Measurements from ENCODE around the gene GET3. TPM values are rescaled to one million over a fixed set of nuclear protein-coding genes. Genes with fewer than 3 reads are reported as not detected.
"Not testable (repeated sequence)": the region's sequence is repeated elsewhere in the genome, so short reads cannot be mapped to it uniquely, and the experiment has no call there.

GET3 gene
- total and polyA plus RNA-seq, 3 experiments from 2014 or later = 72.5 to 101 (median 96.9) TPM

DNA sequence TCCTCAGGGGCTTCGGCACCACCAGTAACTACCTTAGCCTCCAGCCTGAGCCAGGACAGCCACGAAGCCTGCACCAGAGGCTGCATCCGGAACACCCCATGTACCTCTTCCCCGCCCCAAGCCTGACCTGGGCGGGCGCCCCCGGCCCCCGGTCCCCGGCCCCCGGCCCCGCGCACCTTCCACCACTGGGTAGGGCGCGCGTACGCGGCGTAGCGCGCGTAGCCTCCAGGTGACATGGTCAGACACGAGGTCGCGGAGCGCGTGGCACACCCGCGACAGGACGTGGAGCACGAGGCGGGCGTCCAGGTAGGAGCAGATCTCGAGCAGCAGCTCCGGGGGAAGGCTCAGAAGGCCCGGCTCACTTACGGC, 41.3 kb upstream of the GET3 start:
- peak overlapping the region; percentile 79 for H3K27ac ChIP-seq (ENCODE audit: low read depth, low read length)

DNA sequence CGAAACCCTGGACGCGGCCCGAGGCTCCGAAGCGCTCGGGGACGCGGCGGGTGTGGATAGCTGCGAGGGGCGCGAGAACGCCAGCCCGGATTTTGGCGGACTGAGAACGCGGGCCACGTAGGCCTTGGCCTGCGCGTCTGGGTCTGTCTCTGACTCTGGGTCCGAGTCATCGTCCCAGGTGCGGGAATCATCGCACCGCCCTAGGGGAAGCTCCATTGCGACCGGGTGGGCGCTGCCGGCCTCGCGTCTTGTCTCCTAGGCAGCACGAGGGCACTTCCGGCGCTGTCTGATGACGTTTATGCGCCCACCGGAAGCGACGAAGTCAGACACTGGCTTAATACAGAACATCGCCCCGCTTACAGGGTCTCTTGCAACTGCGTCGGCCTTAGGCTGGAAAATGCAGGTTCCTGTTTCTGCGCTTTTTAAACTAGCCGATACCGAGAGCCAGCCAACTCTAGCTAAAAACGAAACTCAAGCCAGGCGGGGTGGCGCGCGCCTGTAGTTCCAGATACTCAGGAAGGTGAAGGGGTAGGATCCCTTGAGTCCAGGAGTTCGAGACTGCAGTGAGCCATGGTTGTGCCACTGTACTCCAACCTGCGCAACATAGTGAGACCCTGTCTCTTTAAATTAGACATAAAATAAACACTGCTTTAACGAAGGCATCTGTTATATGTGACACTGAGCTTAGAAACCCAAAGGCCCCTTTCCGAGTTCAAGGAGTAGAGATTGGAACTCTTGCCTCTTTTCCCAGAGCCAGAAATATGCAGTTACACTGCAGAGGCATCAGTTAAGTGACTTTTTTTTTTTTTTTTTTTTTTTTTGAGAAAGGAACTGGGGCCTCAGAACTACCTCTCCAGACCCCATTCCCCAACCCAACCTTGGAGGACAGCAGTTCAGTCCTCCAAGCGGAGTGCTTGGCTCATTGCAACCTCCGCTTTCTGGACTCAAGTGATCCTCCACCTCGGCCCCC, 40.6 kb upstream of the GET3 start, which contains the start of gene FBXW9:
FBXW9 (minus strand) TSS at position 266 of the 970 bp plus-strand sequence; CDS start at position 216, 50 bp downstream.
- Histone ChIP-seq H3K4me3 (ENCODE audit: low read length) (peak within 1 kb of the TSS; percentile 58), H3K27me3 (ENCODE audit: insufficient read depth, low read length, poor library complexity, severe bottlenecking) (no peaks in the 10 kb centered on the region), H3K27ac (ENCODE audit: low read depth, low read length) (peak within 1 kb of the TSS; percentile 79), H3K9me3 (ENCODE audit: low read length) (no peaks in the 10 kb centered on the region), H3K36me3 (ENCODE audit: insufficient read depth, low read length) (no peaks in the 10 kb centered on the region), H3K4me1 (ENCODE audit: insufficient read depth, low read length) (peaks cover 12% of the 10 kb centered on the region)
- ChIA-PET POLR2A (interaction anchor here (0.5 to 2.4 kb wide), 9 partner anchors 12 to 773 kb away, joined by 3 to 11 read pairs (median 4); partner anchors contain the start of genes DHPS and TRIR), CTCF (interaction anchor here (0.8 to 1.6 kb wide), 7 partner anchors 11 to 64 kb away, joined by 3 to 5 read pairs (median 4); partner anchors contain the start of genes DHPS and TRIR)
- H3K9me3 Mint-ChIP-seq = no peaks in the 10 kb centered on the region
- DNase-seq = peak; percentile 91 to 98 (median 96)
- H3K27me3 Mint-ChIP-seq = peaks cover 0 to 3% of the 10 kb centered on the region in 2 donors
- H3K27ac Mint-ChIP-seq = peak within 1 kb of the TSS; percentile 93 to 99 (median 96)
- H3K4me1 Mint-ChIP-seq = peaks cover 10 to 15% (median 12%) of the 10 kb centered on the region in 3 donors
- H3K4me3 Mint-ChIP-seq = peak within 1 kb of the TSS; percentile 87 to 98 (median 92)
- H3K36me3 Mint-ChIP-seq = peaks cover 0 to 21% (median 0%) of the 10 kb centered on the region in 3 donors

More for the DNA sequence above, 41.3 kb upstream of the GET3 start:
- Histone ChIP-seq H3K4me1 (ENCODE audit: insufficient read depth, low read length) (peaks cover 12% of the 10 kb centered on the region), H3K9me3 (ENCODE audit: low read length) (no peaks in the 10 kb centered on the region), H3K27me3 (ENCODE audit: insufficient read depth, low read length, poor library complexity, severe bottlenecking) (no peaks in the 10 kb centered on the region), H3K4me3 (ENCODE audit: low read length) (peak overlapping the region; percentile 58), H3K36me3 (ENCODE audit: insufficient read depth, low read length) (no peaks in the 10 kb centered on the region)
- peak overlapping the region; percentile 87 to 98 (median 92) for H3K4me3 Mint-ChIP-seq
- ChIA-PET CTCF (interaction anchor here (0.8 to 1.6 kb wide), 4 partner anchors 11 to 64 kb away, joined by 3 to 5 read pairs (median 4); partner anchors contain the start of gene DHPS), POLR2A (interaction anchor here (0.5 to 2.4 kb wide), 7 partner anchors 14 to 772 kb away, joined by 3 to 11 read pairs (median 7); partner anchors contain the start of genes DHPS and TRIR)
- H3K36me3 Mint-ChIP-seq = peaks cover 0 to 14% (median 0%) of the 10 kb centered on the region in 3 donors
- H3K4me1 Mint-ChIP-seq = peaks cover 10 to 15% (median 12%) of the 10 kb centered on the region in 3 donors
- no peak for DNase-seq
- peaks cover 0 to 3% of the 10 kb centered on the region in 2 donors for H3K27me3 Mint-ChIP-seq
- H3K27ac Mint-ChIP-seq = peak overlapping the region in 6 of 8 donors; percentile 60 to 98 (median 78)
- no peaks in the 10 kb centered on the region for H3K9me3 Mint-ChIP-seq

DNA sequence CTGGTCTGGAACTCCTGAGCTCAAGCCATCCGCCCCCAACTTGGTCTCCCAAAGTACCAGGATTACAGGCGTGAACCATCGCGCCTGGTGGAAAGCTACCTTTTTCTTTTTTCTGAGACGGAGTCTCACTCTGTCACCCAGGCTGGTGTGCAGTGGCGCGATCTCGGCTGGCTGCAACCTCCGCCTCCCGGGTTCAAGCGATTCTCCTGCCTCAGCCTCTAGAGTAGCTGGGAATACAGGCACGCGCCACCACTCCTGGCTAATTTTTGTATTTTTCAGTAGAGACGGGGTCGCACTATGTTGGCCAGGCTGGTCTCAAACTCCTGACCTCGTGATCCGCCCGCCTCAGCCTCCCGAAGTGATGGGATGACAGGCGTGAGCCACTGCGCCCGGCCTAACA, 39.9 kb upstream of the GET3 start:
- ChIA-PET CTCF (interaction anchor here (0.9 to 1.4 kb wide), 3 partner anchors 19 to 61 kb away, joined by 3 to 5 read pairs (median 4); partner anchors contain the start of gene TRIR), POLR2A (interaction anchor here (1.7 to 2.4 kb wide), 2 partner anchors 24 to 37 kb away, joined by 7 to 9 read pairs; partner anchors contain the start of gene TRIR)
- Mint-ChIP-seq H3K4me3 (peak overlapping the region in 6 of 7 donors; percentile 8 to 98 (median 42)), H3K36me3 (peaks cover 0 to 28% (median 0%) of the 10 kb centered on the region in 3 donors), H3K4me1 (peaks cover 10 to 15% (median 12%) of the 10 kb centered on the region in 3 donors), H3K27ac (peak overlapping the region in 3 of 8 donors; percentile 57 to 99 (median 99))
- Histone ChIP-seq H3K4me1 (ENCODE audit: insufficient read depth, low read length) (peaks cover 12% of the 10 kb centered on the region), H3K27ac (ENCODE audit: low read depth, low read length) (peak overlapping the region; percentile 79)
- H3K27me3 ChIP-seq (ENCODE audit: insufficient read depth, low read length, poor library complexity, severe bottlenecking); H3K27me3 Mint-ChIP-seq; H3K9me3 ChIP-seq (ENCODE audit: low read length); DNase-seq; H3K36me3 ChIP-seq (ENCODE audit: insufficient read depth, low read length); H3K9me3 Mint-ChIP-seq; H3K4me3 ChIP-seq (ENCODE audit: low read length): not testable (repeated sequence)

DNA sequence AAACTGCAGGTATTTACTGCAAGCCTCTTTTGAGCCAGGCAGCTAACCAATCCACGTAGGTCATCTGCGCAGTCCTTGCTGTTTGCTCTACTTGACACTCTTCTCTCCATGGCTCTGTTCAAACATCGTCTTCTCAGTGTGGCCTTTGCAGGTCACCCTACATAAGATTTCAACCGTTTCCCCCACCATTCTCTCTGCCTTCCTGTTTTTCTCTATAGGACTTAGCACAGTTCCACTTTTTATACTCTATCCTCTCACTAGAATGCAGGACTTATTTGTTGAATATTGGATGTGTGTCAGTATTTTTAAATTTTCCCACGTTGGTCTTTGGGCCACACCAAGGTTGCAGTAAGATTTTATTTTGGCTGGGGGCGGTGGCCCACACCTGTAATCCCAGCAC, 39.2 kb upstream of the GET3 start:
- ChIA-PET CTCF (no interaction called here), POLR2A (no interaction called here)
- H3K27me3 Mint-ChIP-seq = peaks cover 0 to 3% of the 10 kb centered on the region in 2 donors
- H3K36me3 ChIP-seq (ENCODE audit: insufficient read depth, low read length) = peaks cover 3% of the 10 kb centered on the region
- H3K9me3 ChIP-seq (ENCODE audit: low read length) = no peaks in the 10 kb centered on the region
- peak overlapping the region in 6 of 8 donors; percentile 61 to 93 (median 74) for H3K27ac Mint-ChIP-seq
- no peaks in the 10 kb centered on the region for H3K9me3 Mint-ChIP-seq
- no peak for DNase-seq
- H3K4me1 ChIP-seq (ENCODE audit: insufficient read depth, low read length) = peaks cover 12% of the 10 kb centered on the region
- H3K27ac ChIP-seq (ENCODE audit: low read depth, low read length) = no peak overlapping the region
- peaks cover 0 to 33% (median 3%) of the 10 kb centered on the region in 3 donors for H3K36me3 Mint-ChIP-seq
- peaks cover 10 to 15% (median 12%) of the 10 kb centered on the region in 3 donors for H3K4me1 Mint-ChIP-seq
- H3K4me3 ChIP-seq (ENCODE audit: low read length) = no peak overlapping the region
- H3K27me3 ChIP-seq (ENCODE audit: insufficient read depth, low read length, poor library complexity, severe bottlenecking) = no peaks in the 10 kb centered on the region
- peak overlapping the region; percentile 24 to 90 (median 72) for H3K4me3 Mint-ChIP-seq

DNA sequence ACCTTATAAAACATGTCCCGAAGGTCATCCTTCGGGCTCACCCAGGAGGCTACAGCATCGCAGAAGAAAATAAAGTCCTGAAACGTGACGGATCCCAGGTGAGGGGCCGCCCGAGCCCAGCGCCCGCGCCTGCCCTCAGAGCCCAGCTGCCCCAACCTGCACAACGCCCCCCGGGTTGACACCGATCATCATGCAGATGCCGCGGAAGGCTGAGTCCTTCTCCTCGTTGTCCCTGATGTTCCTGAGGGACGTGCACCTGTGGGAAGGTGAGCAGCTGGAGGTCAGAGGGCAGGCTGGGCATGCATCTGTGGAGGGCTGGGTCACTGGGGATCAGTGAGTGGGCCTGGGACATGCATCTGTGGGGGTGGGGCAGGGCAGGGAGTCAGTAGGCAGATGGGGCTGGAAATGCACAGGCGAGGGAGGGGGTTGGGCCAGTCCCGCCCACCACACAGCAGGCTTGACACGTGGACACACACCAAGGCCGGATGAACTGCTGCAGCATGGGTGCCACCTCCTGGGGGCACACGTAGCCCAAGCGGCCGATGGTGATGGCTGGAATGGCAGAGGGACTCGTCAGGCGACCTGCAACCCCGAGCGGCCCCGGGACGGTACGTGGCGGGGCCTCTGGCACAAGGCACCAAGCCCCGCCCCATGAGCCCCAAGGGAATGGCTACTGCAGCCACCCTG, 35.6 kb upstream of the GET3 start:
- peaks cover 0 to 62% (median 5%) of the 10 kb centered on the region in 3 donors for H3K36me3 Mint-ChIP-seq

DNA sequence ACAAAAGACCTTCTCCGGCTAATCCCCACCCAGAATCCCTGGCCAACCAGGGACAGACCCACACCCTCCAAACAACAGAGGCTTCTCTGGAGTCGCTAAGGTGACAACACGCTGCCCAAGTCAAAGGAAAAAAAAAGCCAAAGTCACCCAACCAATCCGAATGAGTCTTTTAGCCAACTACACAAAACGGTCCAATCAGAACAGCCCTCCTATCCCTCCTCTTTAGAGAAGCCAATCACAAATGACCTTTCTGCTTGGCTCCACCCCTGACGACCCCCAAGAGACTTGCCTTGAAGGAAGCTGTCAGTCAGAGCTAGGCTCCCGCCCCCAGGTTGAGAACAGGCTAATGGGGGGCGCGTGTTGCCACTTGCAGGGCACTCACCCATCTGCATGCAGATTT, 34.3 kb upstream of the GET3 start:
- Mint-ChIP-seq H3K36me3 (peaks cover 0 to 68% (median 5%) of the 10 kb centered on the region in 3 donors), H3K4me3 (no peak overlapping the region), H3K4me1 (peaks cover 2 to 4% (median 2%) of the 10 kb centered on the region in 3 donors), H3K27ac (peak overlapping the region in 1 of 8 donors; percentile 23), H3K9me3 (no peaks in the 10 kb centered on the region), H3K27me3 (no peaks in the 10 kb centered on the region)
- Histone ChIP-seq H3K4me1 (ENCODE audit: insufficient read depth, low read length) (no peaks in the 10 kb centered on the region), H3K36me3 (ENCODE audit: insufficient read depth, low read length) (peaks cover 18% of the 10 kb centered on the region), H3K27ac (ENCODE audit: low read depth, low read length) (no peak overlapping the region), H3K27me3 (ENCODE audit: insufficient read depth, low read length, poor library complexity, severe bottlenecking) (no peaks in the 10 kb centered on the region), H3K9me3 (ENCODE audit: low read length) (no peaks in the 10 kb centered on the region), H3K4me3 (ENCODE audit: low read length) (no peak overlapping the region)
- DNase-seq = peak in 1 of 5 donors; percentile 27
- POLR2A ChIA-PET = no interaction called here
- CTCF ChIA-PET = no interaction called here

More for the DNA sequence above, 35.6 kb upstream of the GET3 start:
- no peaks in the 10 kb centered on the region for H3K27me3 Mint-ChIP-seq
- Histone ChIP-seq H3K27me3 (ENCODE audit: insufficient read depth, low read length, poor library complexity, severe bottlenecking) (no peaks in the 10 kb centered on the region), H3K4me3 (ENCODE audit: low read length) (no peak overlapping the region), H3K9me3 (ENCODE audit: low read length) (no peaks in the 10 kb centered on the region), H3K4me1 (ENCODE audit: insufficient read depth, low read length) (peaks cover 5% of the 10 kb centered on the region), H3K36me3 (ENCODE audit: insufficient read depth, low read length) (peaks cover 18% of the 10 kb centered on the region), H3K27ac (ENCODE audit: low read depth, low read length) (no peak overlapping the region)
- H3K9me3 Mint-ChIP-seq = no peaks in the 10 kb centered on the region
- no peak overlapping the region for H3K27ac Mint-ChIP-seq
- ChIA-PET POLR2A (no interaction called here), CTCF (no interaction called here)
- H3K4me1 Mint-ChIP-seq = peaks cover 4 to 7% (median 6%) of the 10 kb centered on the region in 3 donors
- no peak for DNase-seq
- H3K4me3 Mint-ChIP-seq = peak overlapping the region in 1 of 7 donors; percentile 32

DNA sequence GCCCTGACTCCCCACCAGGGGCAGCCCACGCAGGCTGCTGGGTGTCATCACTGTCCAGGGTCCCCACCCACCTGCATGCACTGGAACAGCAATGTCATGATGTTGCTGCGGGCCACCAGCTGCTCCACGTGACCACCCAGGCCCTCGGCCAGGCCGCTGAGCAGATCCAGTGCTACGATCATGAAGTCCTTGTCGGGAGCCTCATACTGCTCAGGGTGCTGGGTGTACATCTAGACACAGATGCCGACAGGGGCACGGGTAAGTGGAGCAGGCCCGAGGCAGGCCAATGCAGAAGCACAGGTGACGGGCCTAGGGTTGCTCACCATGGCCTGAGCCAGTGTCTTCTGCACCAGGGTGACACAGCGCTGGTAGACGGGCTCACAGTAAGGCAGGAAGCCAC, 32.1 kb upstream of the GET3 start:
- no peak for DNase-seq
- ChIA-PET CTCF (no interaction called here), POLR2A (no interaction called here)
- Mint-ChIP-seq H3K9me3 (no peaks in the 10 kb centered on the region), H3K27ac (no peak overlapping the region), H3K27me3 (no peaks in the 10 kb centered on the region), H3K36me3 (peaks cover 0 to 78% (median 5%) of the 10 kb centered on the region in 3 donors), H3K4me1 (no peaks in the 10 kb centered on the region), H3K4me3 (no peak overlapping the region)
- H3K4me3 ChIP-seq (ENCODE audit: low read length) = no peak overlapping the region
- no peak overlapping the region for H3K27ac ChIP-seq (ENCODE audit: low read depth, low read length)
- peaks cover 23% of the 10 kb centered on the region for H3K36me3 ChIP-seq (ENCODE audit: insufficient read depth, low read length)
- no peaks in the 10 kb centered on the region for H3K4me1 ChIP-seq (ENCODE audit: insufficient read depth, low read length)
- no peaks in the 10 kb centered on the region for H3K9me3 ChIP-seq (ENCODE audit: low read length)
- H3K27me3 ChIP-seq (ENCODE audit: insufficient read depth, low read length, poor library complexity, severe bottlenecking) = no peaks in the 10 kb centered on the region
